ENCODE measurements around the gene ZSWIM4. TPM values are rescaled to one million over a fixed set of nuclear protein-coding genes. Genes with fewer than 3 reads are reported as not detected.

Gene ZSWIM4
- total RNA-seq, 1 donor from 2014 or later, result 10.6 TPM

DNA sequence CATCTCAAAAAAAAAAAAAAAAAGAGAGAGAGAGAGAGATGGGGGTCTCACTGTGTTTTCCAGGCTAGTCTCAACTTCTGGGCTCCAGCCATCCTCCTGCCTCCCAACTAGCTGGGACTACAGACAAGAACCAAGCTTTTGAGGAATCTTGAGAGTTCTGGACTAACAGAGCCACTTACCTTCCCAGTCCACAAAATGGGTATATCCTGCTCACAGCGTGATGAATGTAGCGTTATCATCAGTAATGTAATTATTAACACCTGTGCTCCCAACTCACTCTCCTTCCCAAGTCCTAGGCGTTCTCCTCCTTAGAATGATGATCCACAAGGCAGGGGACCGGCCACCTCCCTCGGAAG, 77.1 kb downstream of the ZSWIM4 start:
- H3K9me3 ChIP-seq, result no peaks in the 10 kb centered on the region
- TF ChIP-seq, protein P1, sequence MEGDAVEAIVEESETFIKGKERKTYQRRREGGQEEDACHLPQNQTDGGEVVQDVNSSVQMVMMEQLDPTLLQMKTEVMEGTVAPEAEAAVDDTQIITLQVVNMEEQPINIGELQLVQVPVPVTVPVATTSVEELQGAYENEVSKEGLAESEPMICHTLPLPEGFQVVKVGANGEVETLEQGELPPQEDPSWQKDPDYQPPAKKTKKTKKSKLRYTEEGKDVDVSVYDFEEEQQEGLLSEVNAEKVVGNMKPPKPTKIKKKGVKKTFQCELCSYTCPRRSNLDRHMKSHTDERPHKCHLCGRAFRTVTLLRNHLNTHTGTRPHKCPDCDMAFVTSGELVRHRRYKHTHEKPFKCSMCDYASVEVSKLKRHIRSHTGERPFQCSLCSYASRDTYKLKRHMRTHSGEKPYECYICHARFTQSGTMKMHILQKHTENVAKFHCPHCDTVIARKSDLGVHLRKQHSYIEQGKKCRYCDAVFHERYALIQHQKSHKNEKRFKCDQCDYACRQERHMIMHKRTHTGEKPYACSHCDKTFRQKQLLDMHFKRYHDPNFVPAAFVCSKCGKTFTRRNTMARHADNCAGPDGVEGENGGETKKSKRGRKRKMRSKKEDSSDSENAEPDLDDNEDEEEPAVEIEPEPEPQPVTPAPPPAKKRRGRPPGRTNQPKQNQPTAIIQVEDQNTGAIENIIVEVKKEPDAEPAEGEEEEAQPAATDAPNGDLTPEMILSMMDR (IDR thresholded peaks at IDR 0.05), result no peak
- H3K36me3 ChIP-seq, result no peaks in the 10 kb centered on the region
- no peaks in the 10 kb centered on the region for H3K4me1 ChIP-seq
- H3K27ac ChIP-seq, result no peak overlapping the region
- no peaks in the 10 kb centered on the region for H3K27me3 ChIP-seq
- DNase-seq, result no peak
- no peak for ATAC-seq
- intact Hi-C loops (cut with DNase I), result no loop called here
- H3K4me3 ChIP-seq, result peak overlapping the region; percentile 33

DNA sequence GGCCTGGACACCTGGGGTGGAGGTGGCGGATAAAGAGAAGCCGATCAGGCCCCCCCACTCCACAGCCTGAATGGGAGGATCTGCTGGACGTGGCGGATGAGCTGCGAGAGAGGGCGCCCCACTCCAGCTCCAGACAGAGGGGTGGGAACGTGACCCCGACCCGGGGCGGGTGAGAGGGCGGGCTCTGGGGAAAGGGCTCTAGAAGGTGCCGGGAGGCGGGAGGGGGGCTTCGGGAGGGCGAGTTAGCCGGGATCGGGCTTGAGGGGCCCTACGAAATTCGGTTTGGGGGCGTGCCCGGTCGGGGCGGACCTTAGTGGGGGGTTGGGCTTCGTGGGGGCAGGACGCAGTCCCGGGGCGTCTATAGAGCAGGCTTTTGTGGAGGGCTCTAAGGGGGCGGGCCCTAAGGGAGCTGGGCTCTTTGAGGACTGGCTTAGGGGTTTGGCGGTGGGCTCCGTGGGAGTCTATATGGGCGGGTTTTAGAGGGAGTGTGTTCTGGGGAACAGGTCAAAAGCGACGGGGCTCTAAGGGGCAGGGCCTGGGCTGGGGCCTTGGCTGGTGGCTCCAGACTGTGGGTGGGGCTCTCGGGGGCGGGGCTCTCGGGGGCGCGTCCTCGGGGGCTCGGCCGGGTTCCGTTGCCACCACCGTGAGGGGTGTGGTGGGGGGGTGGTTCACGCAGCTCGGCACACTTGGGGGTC, 77.6 kb downstream of the ZSWIM4 start:
- ATAC-seq, result peak; percentile 58
- no peak overlapping the region for H3K27ac ChIP-seq
- no peaks in the 10 kb centered on the region for H3K36me3 ChIP-seq
- H3K27me3 ChIP-seq, result no peaks in the 10 kb centered on the region
- H3K9me3 ChIP-seq, result no peaks in the 10 kb centered on the region
- peak overlapping the region; percentile 33 for H3K4me3 ChIP-seq
- no peaks in the 10 kb centered on the region for H3K4me1 ChIP-seq
- TF ChIP-seq, protein P1 (IDR thresholded peaks at IDR 0.05), result peak; percentile 16
- intact Hi-C loops (cut with DNase I), result no loop called here
- no peak for DNase-seq

DNA sequence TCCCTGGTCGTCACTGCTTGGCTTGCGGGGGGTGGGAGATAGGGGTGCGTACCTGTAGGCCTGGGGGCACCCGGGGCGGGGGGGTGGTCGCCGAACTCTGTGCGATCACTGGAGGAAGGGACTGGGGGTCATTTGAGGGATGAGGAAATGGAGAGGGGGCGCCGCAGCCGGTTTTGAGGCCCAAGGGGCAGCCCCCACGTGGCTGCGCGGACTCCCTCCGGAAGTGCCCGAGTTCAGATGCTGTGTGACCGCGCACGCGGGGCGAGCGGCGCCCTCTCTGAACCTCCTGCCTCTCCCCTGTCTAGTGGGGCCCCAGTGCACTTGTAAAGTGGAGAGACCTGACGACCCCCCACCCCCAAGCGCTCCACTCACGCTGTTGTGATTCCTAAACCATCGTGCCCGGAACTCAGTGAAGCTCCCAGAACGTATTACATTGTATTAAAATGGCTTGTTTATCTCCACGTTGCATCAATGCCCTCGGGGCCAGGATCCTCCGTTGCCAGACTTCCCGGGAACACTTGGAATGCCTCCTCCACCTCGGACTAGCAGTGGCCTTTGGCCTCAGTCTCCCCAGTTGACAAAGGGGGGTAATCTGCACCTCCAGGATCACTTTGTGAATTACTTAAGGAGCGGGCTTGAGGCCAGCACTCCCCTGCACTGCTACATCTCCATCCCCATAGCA, 78.7 kb downstream of the ZSWIM4 start:
- DNase-seq, result no peak
- no peak for ATAC-seq
- Histone ChIP-seq H3K4me3 (no peak overlapping the region), H3K27me3 (no peaks in the 10 kb centered on the region), H3K4me1 (no peaks in the 10 kb centered on the region), H3K27ac (no peak overlapping the region), H3K9me3 (no peaks in the 10 kb centered on the region), H3K36me3 (no peaks in the 10 kb centered on the region)
- intact Hi-C loops (cut with DNase I), result no loop called here
- TF ChIP-seq, protein P1 (IDR thresholded peaks at IDR 0.05), result no peak

DNA sequence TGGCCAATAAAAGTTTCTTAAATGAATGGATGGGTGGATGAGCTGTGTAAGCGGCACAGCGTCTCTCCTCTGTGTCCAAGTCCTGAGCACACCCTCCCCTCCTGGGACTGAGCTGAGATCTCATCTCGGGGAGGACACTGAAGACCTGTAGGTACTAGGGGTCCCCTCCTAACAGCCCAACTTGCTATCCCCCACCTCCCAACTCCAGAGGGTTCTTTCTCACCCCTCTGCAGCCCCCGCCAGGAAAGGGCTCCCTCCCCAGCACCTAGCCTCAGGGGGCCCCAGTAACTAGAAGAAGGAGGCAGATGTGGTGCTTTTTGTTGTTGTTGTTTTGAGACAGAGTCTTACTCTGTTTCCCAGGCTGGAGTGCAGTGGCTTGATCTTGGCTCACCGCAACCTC, 80.6 kb downstream of the ZSWIM4 start:
- H3K4me1 ChIP-seq, result peaks cover 11% of the 10 kb centered on the region
- no peak for DNase-seq
- no peaks in the 10 kb centered on the region for H3K9me3 ChIP-seq
- ATAC-seq, result no peak
- no peak overlapping the region for H3K27ac ChIP-seq
- TF ChIP-seq, protein P1 (IDR thresholded peaks at IDR 0.05), result no peak
- intact Hi-C loops (cut with DNase I), result no loop called here
- no peaks in the 10 kb centered on the region for H3K36me3 ChIP-seq
- no peak overlapping the region for H3K4me3 ChIP-seq
- no peaks in the 10 kb centered on the region for H3K27me3 ChIP-seq

GRCh38 chr19:13876834-13877233, 81.6 kb downstream of the ZSWIM4 start, which contains the start of gene NANOS3:
Gene NANOS3, plus strand, starts transcription at chr19:13877134. Its CDS starts 115 bp downstream, at chr19:13877249.
- TF ChIP-seq, protein P1 (IDR thresholded peaks at IDR 0.05), result no peak
- DNase-seq, result no peak
- H3K4me3 ChIP-seq, result no peak within 1 kb of the TSS
- intact Hi-C loops (cut with DNase I), result no loop called here
- peaks cover 21% of the 10 kb centered on the region for H3K4me1 ChIP-seq
- no peak within 1 kb of the TSS for H3K27ac ChIP-seq
- no peaks in the 10 kb centered on the region for H3K9me3 ChIP-seq
- ATAC-seq, result no peak
- no peaks in the 10 kb centered on the region for H3K27me3 ChIP-seq
- H3K36me3 ChIP-seq, result no peaks in the 10 kb centered on the region

Measured in upper lobe of right lung (tissue), 1 donor.